Mesenteric fat pad (tissue), 1 donor: ENCODE results near the gene NUP85. TPM values are rescaled to one million over a fixed set of nuclear protein-coding genes. Genes with fewer than 3 reads are reported as not detected.

Experiments
- DNase-seq: peaks from one replicate; pipeline ENCODE4 v3.0.0-alpha.2; 2020; ENCODE audit warnings: low spot score
- long read RNA-seq: library from polyadenylated mRNA; unstranded; transcript quantifications from one replicate; pipeline ENCODE4 v2.0.0, GENCODE V29; 2020
- total RNA-seq: library from RNA; stranded (reverse); fragmentation: NEBNext Ultra II Directional; extraction: Animal tissue kit (Norgen Biotek cat#: 25700); gene quantifications from one replicate; pipeline ENCODE4 v1.2.1, GENCODE V29; 2021
- donor health status: DM: yes; HTN: yes; CAD: no.

Gene NUP85, protein sequence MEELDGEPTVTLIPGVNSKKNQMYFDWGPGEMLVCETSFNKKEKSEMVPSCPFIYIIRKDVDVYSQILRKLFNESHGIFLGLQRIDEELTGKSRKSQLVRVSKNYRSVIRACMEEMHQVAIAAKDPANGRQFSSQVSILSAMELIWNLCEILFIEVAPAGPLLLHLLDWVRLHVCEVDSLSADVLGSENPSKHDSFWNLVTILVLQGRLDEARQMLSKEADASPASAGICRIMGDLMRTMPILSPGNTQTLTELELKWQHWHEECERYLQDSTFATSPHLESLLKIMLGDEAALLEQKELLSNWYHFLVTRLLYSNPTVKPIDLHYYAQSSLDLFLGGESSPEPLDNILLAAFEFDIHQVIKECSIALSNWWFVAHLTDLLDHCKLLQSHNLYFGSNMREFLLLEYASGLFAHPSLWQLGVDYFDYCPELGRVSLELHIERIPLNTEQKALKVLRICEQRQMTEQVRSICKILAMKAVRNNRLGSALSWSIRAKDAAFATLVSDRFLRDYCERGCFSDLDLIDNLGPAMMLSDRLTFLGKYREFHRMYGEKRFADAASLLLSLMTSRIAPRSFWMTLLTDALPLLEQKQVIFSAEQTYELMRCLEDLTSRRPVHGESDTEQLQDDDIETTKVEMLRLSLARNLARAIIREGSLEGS
- total RNA-seq, result 60.2 TPM
- long read RNA-seq, transcript NUP85-201 (19 exons, 2,121 nt), result major isoform, 73 of 125 reads
- long read RNA-seq, partial matches to known transcripts, result 8 of 125 reads
- long read RNA-seq, other reads (novel, unspliced or antisense), result 38 of 125 reads

DNA sequence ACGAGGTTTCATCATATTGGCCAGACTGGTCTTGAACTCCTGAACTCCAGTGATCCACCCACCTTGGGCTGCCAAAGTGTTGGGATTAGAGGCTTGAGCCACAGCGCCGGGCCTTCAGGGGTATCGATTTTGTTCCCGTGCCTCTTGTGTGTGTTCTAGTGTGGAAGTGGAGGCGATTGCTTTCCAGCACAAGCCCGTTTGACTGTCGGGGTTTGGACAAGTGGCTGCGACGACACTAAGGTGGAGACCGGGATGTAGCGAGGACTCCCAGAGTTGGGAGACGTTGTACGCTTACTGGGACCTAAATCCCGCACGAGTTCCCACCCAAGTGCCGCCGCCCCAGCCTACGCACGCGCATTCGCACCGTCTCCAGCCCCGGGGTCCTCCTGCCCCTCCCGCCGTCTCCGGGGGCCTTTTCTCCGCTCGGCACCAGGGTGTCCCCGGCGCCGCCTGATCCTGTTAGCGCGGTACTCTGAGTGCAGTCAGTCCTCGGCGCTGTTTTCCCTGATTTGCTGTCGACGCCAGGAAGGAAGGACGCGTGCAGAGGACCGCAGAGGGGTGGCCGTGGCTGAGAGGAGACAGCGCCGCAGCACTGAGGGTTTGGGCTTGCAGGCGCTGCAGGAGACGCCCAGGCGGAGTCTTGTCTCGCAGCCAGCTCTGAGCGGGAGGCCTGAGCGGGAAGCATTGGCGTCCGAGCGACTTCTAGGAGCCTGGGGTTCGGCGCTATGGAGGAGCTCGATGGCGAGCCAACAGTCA lies at the start of gene NUP85:
Gene NUP85 (plus strand): TSS at position 643 of the 756 bp plus-strand sequence. CDS start 83 bp downstream, at position 726.
- DNase-seq, result peak; percentile 98

DNA sequence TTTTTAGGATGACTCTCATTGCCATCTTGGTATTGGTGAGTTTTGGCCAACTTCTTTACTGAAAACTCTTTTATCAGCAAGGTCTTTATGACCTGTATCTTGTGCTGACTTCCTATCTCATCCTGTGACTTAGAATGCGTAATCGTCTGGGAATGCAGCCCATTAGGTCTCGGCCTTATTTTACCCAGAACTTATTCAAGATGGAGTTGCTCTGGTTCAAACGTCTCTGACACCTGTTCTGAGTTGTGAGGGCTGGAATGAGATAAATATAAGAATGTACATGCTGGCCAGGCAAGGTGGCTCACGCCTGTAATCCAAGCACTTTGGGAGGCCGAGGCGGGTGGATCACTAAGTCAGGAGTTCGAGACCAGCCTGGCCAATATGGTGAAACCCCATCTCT lies 47.0 kb upstream of the NUP85 start:
- DNase-seq, result peak; percentile 55

DNA sequence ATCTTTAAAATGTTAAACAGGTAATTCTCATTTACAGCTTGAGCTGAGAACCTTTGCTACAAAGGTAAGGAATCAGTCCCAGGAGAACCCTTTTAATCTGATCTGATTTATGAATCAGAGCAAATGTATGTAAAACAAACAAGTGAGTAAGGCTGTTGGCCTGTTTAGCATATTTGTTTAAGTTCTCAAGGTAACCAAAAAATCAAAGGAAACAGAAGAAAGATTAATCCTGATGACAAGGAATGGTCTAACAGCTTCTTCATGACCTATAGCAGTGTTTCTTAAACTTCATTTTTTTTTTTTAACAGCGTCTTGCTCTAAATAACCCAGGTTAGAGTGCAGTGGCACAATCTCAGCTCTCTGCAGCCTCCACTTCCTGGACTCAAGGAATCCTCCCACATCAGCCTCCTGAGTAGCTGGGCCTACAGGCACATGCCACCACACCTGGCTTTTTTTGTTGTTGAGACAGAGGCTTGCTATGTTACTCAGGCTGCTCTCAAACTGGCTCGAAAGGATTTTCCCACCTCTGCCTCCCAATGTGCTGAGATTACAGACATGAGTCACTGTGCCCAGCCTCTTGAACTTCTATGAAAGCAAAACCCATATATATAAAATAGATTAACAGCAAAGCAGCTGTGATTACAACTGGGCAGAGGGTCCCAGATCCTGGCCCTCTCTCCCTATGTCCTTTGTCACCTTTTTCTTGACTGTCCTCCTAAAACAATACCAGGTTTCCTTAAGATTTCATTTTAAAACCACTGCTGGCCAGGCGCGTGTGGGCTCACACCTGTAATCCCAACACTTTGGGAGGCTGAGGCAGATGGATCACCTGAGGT lies 46.1 kb upstream of the NUP85 start:
- DNase-seq, result peak; percentile 20

DNA sequence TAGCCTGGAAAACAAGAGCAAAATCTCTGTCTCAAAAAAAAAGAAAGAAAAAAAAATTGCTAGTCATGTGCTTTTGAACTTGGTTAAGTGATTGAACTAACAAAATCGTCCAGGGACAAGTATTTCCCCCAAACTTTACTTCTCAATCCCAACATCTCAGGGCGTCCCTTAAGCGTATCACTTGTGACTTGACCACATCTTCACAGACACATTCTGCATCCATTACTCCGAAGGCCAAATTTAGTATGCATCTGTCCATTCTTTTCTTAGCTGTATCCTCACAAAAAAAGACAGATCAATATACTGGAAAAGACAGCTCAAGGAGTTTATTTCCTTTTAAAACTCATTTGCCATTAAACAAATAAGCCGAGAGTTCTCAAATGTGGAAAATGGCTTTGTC lies 45.3 kb upstream of the NUP85 start:
- DNase-seq, result no peak

DNA sequence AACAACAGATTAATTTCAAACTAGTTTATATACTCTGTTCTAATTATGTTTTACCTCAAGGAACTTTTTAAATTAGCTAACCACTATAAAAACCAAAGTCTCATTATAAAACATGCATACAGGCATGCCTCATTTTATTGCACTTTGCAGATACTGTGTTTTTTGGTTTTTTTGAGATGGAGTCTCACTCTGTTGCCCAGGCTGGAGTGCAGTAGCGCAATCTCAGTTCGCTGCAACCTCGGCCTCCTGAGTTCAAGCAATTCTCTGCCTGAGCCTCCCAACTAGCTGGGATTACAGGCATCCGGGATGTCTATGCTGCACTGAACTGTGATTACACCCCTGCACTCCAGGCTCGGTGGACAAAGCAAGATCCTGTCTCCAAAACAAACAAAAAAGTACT lies 42.4 kb upstream of the NUP85 start:
- DNase-seq, result peak; percentile 45

DNA sequence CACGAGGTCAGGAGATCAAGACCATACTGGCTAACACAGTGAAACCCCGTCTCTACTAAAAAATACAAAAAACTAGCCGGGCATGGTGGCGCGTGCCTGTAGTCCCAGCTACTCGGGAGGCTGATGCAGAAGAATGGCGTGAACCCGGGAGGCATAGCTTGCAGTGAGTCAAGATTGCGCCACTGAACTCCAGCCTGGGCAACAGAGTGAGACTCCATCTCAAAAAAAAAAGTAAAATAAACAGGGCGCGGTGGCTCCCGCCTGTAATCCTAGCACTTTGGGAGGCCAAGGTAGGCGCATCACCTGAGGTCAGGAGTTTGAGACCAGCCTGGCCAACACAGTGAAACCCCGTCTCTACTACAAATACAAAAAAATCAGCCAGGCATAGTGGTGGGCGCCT lies 40.9 kb upstream of the NUP85 start:
- peak; percentile 33 for DNase-seq

DNA sequence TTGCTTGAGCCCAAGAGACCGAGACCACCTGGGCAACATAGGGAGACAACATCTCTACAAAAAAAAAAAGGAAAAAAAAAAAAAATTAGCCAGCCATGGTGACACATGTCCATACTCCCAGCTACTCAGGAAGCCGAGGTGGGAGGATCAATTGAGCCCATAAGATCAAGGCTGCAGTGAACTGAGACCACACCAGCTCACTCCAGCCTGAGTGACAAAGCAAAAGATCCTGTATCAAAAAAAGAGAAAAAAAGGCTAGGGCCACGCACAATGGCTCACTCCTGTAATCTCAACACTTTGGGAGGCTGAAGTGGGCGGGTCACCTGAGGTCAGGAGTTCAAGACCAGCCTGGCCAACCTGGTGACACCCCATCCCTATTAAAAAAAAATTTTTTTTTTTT lies 36.5 kb upstream of the NUP85 start:
- DNase-seq, result no peak

DNA sequence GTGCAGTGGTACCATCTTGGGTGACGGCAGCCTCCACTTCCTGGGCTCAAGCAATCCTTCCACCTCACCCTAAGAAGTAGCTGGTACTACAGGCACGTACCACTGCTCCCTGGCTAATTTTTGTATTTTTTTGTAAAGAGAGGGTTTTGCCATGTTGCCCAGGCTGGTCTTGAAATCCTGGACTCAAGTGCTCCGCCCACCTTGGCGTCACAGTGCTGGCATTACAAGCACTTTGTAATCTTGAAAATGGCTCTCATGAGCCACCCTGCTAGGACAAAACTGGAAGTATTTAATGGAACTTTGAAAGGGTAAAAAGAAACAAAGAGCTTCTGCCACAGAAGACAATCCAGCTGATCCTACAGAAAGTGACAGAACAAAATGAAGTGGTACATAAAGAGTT lies 32.0 kb upstream of the NUP85 start:
- DNase-seq, result no peak

DNA sequence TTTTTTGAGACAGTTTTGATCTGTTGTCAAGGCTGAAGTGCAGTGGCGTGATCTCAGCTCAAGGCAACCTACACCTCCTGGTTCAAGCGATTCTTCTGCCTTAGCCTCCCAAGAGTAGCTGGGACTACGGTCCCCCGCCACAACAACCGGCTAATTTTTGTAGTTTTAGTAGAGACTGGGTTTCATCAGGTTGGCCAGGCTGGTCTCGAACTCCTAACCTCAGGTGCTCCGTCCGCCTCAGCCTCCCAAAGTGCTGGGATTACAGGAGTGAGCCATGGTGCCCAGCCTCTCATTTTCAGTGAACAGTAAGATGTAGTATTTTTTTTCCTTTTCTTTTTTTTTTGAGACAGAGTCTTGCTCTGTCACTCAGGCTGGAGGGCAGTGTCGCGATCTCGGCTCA lies 30.5 kb upstream of the NUP85 start:
- no peak for DNase-seq

DNA sequence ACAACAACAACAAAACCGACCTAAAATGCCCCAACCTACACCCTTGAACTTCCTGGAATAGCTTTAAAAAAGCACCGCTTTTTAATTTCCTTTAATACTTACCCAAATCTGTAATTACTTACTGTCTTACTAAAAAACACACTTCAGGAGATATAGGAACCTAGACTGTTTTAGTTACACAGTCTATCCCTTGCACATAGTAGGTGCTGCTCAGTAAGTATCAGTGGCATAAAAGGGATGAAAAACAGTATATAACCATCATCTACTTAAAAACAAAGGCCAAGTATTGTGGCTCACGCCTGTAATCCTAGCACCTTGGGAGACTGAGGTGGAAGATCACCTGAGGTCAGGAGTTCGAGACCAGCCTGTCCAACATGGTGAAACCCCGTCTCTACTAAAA lies 28.9 kb upstream of the NUP85 start:
- no peak for DNase-seq

DNA sequence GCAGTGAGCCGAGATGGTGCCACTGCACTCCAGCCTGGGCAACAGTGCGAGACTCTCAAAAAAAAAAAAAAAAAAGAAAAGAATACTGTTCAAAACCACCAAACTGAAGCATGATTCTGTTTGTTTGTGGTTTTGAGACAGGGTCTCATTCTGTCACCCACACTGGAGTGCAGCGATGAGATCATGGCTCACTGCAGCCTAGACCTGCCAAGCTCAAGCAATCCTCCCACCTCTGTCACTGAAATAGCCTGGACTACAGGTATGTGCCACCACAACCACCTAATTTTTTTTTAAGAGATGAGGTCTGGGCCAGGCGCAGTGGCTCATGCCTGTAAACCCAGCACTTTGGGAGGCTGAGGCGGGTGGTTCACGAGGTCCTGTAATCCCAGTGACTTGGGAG lies 27.0 kb upstream of the NUP85 start:
- DNase-seq, result no peak

DNA sequence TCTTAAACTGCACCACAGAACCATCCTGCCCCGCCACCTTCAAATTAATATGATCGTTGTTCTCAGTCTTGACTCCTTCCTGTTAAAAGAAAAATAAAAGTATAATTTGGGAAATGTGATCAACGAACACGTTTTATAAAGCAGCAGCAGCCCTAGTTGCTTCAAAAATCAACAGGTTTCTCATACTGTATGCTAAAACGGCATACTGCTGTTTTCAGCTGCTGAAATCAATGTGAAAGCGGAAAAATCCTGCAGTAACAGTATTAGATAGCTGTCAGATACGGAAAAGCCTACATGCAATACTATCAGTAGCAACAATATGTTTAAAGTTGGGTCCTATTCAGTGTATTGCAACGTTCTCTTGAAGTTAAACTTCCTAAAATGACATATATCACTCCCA lies 24.4 kb upstream of the NUP85 start:
- no peak for DNase-seq

DNA sequence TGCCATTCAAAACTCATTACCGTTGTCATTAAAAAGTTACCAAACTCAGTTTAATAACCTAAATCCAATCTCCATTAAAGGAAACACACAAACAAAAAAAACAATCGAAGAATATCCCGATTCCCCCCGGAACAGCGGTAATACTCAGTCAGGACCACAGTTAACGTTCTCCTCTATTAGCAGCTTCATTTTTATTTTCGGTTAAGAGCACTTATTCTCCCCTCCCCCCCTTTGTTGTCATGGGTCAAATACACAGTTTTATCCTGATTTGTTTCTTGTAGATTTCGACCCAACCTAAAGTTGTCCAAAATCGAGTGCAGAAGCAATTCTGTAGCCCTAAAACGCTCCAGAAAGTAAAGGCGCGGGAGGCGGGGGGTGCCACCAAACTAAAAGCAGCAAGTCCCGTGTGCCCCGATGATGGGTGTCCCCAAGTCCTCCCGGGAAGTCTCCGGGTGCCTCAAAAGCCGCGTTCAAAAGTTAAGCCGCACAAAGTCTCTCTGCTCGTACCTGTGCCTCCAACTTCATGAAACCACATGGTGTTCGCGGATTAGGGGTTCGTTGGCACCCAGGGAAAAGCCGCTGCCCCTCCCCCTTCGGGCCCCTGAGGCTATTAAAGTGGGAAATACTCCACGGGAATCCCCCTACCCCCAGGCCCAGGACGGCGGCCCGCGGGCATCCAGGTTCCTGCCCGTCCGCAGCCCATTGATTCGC lies 23.7 kb upstream of the NUP85 start:
- no peak for DNase-seq

DNA sequence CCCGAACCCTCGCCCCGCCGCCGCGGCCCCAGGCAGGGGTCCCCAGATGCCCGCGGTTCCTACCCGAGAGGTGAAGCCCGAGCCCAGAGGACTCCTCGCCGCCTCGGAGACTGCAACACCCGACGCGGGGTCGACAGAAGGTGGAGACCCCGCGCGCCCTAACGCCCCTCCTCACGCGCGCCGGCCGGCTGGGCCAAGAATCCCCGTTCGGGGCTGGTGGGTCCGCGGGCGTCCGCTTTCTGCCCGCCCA lies 23.2 kb upstream of the NUP85 start:
- no peak for DNase-seq

DNA sequence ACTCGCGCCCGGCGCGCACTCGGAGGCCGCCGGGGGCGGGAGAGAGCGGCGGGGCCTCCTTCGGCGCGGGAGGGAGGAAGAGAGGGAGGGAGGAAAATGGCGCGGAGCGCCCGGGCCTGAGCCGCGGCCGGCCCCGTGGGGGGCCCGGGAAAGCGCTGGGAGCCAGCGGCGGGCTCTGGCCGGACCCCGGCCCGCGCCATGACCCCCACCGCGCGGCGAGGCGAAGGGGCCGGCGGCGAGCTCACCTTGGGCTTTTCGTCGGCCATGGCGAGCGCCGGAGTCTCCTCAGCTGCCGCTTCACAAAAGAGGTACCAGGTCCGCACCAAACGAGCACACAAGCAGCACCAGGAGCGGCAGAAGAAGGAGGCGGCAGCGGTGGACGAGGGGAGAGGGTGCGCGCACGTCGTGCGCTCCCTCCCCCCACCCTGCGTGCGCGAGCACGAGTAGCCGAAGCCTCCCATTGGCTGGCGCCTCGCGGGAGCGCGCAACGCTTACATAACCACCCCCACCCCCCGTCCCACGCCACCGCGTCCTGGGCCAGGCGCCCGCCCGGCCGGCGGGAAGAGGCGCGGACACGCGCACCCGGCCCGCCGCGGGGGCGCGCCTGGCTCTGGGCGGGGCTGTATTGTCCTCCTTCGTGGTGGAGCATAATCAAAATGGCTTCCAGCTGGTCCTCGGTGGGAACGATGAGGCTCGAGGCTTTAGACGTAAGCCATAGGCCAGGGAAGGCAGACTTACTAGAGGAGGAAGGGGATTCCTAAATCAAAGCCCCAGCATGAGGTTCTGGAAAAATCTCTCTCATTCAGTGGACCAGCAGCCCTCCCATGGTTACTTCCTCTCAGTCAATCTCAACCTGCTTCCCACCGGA lies 22.7 kb upstream of the NUP85 start, which contains the start of gene SUMO2:
Gene SUMO2 (minus strand): TSS at position 391 of the 868 bp plus-strand sequence. CDS start 125 bp downstream, at position 266.
- peak; percentile 99 for DNase-seq

DNA sequence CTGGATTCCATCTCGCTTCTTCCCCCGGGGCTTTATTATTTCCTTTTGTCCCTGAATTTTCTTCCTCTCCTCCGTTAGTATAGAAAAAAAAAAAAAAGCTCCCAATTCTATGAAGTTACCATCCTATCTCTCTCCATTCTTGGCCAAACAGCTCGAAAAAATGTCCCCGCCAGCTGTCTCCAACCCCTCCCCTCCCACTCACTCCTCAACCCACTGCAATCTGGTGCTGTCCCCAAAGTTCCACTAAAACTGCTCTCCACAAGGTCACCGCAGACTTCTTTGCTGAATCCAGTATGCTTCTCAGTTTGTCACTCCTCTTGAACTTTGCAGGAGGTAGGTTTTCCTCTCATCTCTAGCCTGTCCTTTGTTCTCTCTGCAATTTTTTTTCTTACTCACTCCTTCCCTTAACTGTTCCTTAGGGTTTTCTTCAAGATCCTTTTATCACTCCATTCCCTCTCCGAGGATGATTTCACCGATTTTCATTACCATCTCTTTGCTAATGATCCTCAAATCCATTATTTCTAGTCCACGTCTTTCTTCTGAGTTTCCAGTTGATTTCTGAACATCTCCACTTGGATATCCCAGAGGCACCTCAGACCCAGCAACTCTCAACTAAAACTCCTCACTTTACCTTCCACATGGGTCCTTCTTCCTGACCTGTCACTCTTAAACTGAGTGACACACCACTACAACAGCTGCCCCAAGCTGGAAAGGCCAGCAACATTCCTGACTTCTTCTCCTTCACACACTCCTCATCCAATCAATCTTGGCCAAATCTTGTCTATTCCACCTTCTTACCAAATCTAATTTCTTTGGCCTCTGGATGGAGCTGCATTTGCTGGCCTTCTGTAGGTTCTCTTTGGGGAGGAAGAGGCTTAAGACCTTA lies 21.2 kb upstream of the NUP85 start:
- no peak for DNase-seq

DNA sequence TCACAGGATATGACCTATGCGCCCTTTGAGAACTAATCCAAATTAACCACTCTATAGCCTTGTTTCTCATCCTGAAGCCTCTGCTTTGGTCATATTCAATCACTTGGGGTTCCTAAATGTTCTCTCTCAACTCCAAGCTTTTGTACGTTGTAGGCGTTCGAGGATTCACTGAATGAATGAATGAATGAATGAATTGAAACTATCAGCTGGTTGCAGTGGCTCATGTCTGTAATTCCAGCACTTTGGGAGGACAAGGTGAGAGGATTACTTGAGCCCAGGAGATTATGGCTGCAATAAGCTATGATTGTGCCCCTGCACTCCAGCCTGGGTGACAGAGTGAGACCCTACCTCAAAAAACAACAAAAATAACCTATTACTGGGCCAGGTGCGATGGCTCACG lies 16.9 kb upstream of the NUP85 start:
- DNase-seq, result no peak

DNA sequence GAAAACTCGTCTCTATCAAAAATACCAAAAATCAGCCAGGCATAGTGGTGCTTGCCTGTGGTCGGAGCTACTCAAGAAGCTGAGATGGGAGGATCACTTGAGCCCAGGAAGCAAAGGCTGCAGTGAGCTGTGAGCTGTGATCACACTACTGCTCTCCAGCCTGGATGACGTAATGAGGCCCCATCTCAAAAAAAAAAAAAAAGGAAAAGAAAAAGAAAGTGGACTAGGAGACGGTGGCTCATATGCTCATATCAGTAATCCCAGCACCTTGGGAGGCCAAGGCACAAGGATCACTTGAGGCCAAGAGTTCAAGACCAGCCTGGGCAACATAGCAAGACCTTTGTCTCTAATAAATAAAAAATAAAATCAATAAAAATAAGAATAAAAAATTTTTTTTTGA lies 13.9 kb upstream of the NUP85 start:
- DNase-seq, result no peak
